HT1080 (cell line): ENCODE data around the gene KDM5B. TPM values are rescaled to one million over a fixed set of nuclear protein-coding genes. Genes with fewer than 3 reads are reported as not detected.
"Not testable (repeated sequence)": the region's sequence is repeated elsewhere in the genome, so short reads cannot be mapped to it uniquely, and the experiment has no call there.

Experiments
- DNase-seq: peaks from one replicate; pipeline ENCODE4 v3.0.0-alpha.2; 2015; ENCODE audit warnings: low read depth
- total RNA-seq: library from RNA; depleted of rRNA; stranded (reverse); fragments of >200 nt; shearing (Covaris generic); gene quantifications from 2 replicates; pipeline ENCODE4 v1.2.3, GENCODE V29; 2014

KDM5B gene
- total RNA-seq, 1 experiment from 2014 or later: 15.7 TPM

DNA sequence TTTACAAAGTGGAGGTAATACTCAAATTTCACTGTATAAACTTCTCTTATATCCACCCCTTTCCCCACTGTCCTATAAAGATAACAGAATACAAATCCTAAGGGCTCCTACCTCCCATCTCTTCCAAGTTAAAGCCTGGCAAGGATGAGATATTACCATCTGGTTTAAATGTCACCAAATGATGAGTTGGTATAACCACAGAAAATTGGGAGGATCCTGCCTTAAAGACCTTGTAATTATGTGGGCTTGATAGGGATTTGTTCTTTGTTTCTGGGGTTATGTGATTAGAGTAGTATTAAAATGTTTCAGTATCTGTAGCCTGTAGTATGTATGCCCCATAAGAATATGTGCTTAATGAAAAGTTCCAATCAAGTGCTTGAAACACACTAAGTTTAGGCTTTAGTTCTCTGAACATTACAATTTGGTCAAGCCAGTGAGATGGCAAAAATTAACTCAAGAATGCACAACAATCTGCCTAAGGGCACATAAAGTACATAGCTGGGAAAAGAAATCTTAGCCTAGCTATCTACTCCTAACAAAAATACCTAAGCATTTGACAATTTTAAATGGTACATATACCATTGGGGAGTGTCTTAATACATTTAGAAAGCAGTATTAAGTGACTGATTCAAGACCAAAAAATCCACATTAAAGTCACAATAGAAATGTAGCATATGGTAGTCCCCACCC, 14.0 kb downstream of the KDM5B start:
- DNase-seq: no peak

DNA sequence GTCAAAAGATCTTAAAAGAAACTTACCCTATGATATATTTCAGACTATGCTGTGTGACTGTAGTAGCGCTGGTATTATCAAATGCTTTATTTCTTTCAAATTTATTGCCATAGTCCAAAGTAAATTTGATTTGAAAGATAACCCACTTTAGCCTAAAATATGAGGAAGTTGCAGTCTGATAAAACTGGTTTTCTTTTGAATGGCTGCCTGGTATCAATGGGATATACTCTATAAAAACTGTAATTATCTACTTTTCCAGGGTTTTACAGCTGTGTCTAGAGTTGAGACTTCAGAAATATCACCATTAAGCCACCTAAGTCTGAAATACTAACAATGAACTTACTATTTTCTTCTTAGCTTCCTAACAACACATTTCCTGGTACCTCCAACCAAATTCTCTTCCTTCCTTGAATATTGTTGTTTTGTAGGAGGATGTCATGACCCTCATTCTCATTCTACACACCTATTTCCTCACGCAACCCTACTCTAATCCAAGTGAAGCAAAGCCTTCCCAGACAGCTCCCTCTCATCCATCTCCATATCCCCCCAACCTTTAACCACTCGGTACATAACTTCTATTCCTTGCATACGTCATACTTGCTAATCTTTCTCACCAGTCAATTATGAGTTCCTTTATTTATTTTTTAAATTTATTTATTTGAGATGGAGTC, 17.0 kb downstream of the KDM5B start:
- DNase-seq: no peak

DNA sequence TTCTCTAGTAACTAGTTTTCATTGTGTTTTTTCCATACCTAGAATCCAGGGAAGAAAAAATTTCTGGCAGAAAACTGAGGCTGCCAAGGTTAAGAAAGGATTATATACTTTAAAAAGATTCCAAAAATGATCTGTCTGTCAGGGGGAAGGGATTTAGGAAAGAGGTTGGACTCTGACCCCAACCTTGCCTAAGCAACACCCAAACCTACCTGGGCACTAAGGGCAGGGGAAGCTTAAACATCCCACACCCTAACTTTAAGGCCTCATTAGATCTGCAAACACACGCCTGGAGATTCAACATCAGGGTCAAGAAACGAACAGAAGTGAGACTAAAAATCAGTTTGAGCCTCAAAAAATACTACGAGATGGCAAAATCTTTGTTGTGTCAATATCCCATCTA, 19.4 kb downstream of the KDM5B start:
- DNase-seq: no peak

DNA sequence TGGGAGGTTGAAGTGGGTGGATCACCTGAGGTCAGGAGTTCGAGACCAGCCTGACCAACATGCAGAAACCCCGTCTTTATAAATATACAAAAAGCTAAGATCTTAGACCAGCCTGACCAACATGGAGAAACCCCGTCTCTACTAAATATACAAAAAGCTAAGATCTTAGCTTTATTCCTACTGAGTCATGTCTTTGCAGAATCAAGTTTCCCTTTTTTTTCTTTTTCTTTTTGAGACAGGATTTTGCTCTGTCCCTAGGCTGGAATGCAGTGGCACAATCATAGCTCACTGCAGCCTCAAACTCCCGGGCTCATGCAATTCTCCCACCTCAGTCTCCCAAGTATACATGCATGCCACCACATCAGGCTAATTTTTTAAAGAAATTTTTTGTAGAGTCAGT, 21.4 kb downstream of the KDM5B start:
- no peak for DNase-seq

DNA sequence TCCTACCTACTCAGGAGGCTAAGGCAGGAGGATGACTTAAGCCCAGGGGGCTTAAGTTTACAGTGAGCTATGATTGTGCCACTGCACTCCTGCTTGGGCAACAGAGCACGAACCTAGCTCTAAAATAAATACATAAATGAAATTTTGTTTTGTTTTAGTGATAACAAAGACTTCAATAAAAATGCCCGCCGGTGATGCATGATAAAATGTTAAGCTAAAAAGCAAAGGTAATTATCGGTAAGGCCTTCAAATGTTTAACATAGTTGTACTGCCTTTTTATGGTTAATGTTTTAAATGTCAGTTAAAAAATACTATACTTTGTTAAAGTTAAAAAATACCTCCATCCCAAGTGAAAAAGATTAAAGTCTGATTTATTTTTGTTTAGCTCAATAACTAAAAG, 27.0 kb downstream of the KDM5B start:
- DNase-seq: no peak

DNA sequence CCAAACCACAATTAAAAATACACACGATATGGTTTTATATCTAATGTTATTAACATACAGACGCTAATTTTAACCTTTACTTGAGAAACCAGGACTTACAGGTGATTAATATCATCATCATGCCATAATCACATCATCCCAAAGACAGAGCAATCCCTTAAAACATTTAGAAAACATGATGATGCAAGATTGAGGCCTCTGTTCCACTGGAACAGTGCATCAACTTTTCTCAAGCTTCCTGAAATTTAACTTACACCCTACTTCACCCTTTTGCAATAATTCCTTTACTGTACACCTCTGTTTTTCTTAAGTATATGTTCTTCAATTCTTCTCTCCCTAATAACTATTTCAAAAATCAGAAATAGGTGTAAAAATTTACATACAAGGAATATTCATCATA, 38.1 kb downstream of the KDM5B start:
- no peak for DNase-seq

DNA sequence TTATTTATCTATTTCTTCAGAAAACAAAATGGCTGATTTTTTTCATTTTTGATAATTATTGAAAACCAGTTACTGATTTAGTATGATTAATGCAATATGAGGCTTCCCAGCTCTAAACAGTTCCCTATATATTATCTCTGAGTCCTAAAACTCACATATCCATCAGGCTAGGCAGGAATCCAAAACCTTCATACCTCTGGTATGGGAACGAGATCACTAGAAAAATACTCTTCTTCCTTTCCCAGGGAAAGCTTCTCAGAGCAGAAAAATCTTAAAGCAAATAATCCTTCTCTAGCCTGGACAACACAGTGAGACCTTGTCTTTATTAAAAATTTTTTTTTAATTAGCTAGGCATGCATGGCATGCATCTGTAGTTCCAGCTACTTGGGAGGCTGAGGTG, 42.5 kb downstream of the KDM5B start:
- DNase-seq: no peak

DNA sequence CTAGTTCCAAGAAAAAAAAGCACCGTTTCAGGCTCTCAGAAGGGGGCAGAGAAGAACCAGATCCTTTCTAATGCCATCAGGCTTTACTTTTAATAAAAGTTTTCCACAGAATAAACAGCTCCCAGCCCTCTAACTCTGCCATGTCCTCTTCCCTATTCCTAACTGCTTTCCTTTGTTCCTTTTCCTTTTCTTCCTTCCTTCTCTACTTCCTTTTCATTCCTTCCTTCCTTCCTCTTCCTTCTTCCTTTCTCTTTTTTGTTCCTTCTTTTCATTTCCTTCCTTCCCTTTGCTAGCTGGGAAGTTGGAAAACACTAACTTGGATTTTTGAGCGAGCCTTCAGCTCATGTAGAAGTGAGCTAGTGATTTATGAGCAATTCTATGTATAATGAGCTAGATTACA, 46.2 kb downstream of the KDM5B start:
- no peak for DNase-seq

DNA sequence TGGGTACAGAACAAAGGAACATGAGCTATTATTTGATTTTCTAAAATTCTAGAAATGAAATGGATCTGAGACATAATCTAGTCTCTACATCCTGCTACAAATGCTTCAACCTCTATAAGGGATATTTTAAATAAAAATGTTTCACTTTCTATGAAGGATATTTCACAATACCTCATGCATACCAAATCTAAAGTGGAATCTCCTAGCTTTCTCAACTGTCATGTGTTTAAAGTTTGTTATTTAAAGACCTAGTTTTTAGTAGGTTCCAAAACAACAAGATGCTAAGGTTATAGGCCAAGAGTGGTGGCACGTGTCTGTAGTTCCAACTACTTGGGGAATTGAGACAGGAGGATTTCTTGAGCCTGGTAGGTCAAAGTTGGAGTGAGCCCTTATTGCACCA, 47.6 kb downstream of the KDM5B start:
- no peak for DNase-seq

DNA sequence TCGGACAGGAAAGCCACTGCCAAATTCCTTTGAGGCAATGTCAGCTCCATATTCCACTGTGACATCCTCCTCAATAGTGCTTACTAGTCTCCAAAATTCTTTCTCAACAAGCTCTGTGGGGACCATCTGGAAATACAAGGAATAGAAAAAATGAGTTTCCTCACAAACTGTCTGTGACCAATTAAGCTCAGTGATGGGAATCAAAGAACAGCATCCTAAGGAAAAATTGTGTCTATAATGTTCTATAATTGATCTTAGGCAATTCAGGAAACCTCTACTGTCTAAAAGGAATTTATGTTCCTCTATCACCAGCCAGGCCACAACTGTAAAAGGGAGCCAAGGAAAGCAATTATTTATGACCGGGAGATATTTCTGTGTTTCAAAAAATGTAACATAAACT, 51.8 kb downstream of the KDM5B start:
- no peak for DNase-seq

DNA sequence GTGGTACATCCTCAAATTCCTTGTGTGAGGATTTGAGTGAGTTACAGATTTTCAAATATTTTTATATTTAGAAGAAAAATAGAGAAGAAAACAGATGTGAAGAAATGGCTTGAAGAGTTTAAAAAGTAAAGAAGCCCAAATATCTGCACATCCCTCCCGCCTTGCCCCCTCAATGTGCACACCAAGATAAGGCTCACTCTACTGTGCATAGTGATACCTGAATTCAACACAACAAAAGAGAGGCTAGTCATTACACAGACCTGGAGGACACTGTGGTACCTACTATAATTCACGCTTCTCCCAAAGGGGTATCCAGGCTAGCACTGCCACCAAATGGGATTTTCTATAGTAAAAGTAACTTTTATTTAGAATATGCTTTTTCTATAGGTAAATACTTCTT, 53.9 kb downstream of the KDM5B start:
- DNase-seq: no peak

DNA sequence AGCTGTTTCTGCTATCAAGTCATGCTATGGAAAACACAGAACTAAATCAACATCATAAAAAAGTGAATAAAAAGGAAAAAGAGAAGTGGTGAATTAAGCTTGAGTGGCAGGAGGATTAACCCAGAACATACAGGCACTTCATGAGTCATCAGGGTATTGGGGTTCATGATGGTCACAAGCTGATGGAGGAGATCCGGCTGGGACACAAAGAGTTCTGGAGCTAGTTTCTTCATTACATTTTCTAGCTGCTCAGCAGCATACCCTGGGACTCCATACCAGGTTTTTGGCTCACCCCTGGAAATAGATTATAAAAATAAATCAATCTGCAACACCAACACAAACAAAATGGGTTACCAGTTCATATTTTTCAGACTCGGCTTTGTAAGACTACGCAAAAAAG, 55.4 kb downstream of the KDM5B start:
- no peak for DNase-seq

DNA sequence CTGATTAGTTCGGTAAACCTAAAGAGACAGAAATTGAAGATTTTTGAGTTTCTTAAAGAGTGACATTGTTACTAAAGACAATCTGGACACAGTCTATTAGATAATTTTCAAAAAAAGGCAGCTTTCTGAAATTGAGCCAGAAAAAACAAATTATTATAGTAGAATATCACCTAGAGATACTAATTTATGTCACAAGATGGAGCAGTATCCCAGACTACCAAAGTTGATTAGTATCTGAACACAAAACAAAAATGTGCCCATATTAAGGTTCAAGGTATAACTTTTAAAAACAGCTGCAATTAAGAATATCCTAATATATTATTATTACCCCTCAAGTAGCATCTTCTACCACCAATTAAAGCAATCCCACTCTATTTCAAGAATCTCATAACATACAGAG, 57.5 kb downstream of the KDM5B start:
- no peak for DNase-seq

DNA sequence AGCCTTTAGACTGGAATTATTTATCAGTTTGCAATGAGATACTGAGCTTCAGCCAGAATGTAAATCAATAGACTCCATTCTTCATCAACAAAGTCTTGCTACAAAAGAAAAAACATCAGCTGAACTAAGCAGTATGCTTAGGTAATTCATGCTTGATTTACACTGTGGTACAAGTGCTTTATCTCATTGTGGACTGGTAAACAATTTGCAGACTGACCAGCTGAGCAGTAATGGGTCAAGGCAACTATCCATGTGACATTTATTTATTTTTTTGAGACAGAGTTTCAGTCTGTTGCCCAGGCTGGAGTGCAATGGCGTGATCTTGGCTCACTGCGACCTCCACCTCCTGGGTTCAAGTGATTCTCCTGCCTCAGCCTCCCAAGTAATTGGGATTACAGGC, 58.2 kb downstream of the KDM5B start:
- DNase-seq: no peak

DNA sequence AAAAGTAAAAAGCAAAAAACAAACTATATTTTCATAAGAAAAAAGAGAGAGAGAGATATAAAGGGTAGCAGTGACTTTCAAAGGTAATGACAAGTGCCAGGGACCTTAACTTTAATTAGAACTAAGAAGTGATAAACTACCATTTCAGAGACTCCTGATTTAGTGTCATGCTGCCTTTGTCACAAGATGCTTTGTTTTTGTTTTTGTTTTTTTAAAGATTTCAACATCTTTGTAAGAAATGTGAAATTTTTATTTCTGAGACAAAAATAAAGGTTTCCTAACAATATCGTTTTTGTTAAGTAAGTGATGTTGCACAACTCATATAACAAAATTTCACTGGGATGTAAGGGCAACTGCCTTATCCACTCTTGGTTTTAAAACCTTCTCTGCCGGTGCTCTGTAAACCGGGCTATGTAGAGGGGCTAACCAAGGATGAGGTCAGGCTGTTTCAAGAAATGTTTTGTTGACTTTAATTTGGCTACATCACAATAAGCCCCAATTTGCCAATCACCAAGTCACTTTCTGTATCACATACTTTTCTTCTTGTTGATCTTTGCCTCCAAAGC, 62.8 kb downstream of the KDM5B start:
- no peak for DNase-seq

DNA sequence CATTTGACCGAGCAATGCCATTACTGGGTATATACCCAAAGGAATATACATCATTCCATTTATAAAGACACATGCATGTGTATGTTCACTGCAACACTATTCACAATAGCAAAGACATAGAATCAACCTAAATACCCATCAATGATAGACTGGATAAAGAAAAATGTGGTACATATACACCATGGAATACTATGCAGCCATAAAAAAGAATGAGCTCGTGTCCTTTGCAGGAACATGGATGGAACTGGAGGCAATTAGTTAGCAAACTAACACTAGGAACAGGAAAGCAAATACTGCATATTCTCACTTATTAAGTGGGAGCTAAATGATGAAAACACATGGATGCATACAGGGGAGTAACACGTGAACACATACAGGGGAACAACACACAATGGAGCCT, 63.5 kb downstream of the KDM5B start:
- DNase-seq: not testable (repeated sequence)

DNA sequence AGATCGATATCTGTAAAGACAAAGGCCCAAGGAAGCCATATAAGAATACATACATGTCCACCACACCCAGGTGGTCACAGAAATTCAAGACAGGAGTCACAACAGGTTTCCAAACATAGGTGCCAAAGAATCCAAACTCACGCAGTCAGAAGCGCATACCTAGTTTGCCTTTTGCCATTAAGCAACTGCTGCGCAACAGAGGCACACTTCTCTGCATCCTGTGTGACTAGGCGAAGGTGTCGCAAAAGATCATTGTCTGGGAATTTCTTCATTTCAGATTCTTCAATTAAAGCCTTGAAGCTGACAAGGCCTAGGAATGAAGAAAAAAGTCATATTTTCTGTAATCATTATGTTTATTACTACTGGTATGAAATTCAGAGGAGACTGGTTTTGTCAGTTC, 65.7 kb downstream of the KDM5B start:
- DNase-seq: no peak

DNA sequence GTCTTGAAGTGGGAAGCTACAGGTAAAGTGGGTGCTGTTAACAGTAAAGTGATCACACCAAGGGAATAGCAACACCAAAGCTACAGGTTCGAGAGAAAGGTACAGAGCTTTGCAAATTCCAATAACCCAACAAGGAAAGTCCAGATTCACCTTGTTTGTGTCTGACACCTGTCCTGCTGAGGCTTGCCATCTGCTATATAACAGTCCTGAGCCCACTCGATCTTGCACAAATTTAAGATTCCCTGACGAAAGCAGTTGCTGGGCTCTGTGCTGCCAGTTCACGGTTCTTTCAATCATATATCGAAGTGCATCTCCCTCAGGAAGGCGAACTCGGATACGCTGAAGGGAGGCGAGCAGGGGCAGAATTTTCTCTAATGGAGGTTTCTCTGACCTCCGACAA, 75.0 kb downstream of the KDM5B start:
- no peak for DNase-seq

DNA sequence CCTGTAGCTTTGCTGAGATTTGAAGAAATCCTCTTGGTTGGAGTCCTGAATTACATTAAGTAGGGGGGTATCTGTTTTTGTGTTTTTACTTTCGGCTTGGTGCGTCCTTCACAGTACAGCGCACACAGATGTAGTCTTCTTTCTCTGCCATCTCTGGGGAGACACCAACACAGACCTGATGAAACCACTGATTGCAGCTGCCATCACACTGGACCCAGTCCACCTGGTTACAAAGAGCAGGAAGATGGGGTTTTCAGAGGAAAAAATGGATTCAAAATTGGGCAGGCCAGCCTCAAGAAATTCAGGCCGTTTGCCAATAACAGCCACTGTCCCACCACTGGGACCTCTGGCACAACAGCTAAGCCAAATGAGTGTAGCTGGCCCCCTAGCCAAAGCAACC, 79.3 kb downstream of the KDM5B start:
- no peak for DNase-seq

DNA sequence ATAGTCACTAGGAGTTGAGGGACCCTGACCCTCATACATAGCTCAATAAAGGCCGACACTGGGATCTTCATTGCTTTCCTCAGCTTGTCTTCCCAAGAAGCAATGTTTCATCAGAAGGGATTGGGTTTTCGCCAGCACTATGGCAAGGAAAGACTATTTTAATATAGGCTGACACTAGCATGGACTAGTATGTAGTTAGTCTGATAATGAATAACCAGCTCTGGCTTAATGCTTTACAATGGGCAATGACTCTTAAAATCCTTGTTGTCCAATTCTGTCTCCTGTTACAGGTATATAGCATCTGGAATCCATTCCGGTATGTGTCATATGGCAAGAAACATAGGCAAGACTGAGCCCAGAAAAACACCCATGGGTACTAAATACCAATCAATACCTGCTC, 82.7 kb downstream of the KDM5B start:
- DNase-seq: no peak

DNA sequence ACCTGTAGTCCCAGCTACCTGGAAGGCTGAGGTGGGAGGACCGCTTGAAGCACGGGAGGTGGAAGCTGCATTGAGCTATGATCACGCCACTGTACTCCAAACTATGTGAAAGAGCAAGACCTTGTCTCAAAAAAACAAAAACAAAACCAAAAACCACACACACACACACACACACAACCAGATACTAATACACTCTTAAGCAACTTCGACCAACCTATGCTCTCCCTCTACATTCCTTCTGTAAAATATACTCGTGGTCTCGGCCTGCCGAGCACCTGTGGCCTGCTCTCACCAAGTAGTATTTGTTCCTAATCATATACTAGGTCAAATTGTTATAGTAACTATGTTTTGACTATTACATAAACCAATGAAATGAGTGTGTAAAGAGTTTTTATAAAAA, 84.5 kb downstream of the KDM5B start:
- no peak for DNase-seq

DNA sequence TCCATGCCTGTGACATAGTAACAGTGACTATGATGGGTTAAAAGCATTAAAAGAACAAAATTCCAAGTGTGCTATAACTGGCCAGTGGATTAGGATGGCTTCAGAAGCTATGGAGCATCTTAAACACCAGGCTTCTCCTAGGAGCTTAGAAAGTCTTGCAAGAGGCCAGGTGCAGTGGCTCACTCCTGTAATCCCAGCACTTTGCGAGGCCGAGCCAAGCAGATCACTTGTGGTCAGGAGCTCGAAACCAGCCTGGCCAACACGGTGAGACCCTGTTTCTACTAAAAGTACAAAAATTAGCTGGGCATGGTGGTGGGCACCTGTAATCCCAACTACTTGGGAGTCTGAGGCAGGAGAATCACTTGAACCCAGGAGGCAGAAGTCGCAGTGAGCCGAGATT, 85.2 kb downstream of the KDM5B start:
- DNase-seq: not testable (repeated sequence)

DNA sequence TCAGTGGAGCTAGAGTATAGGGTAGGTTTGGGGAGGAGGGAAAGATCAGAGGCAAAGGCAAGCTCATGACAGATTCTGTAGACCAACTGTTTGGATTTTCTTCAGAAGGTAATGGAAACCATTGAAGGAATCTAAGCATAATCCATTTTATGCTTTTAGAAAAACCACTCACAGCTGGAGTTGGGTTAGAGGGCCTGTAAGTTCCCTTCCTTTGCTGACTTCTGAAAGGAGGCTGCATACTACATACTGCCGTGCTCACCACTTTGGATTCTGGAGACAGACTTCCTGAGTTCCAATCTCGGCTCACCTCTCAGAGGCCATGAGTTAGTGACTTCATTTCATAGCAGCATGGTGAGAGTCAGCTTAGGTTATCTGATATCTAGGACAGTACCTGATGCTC, 91.6 kb downstream of the KDM5B start:
- DNase-seq: no peak
